GM12873 (cell line): ENCODE results near the gene CSTB.

ENCODE experiments used
- CTCF ChIP-seq: IDR thresholded peaks from 2 replicates; pipeline ENCODE4 v1.5.1; 2012; ENCODE audit warnings: low read depth, mild to moderate bottlenecking, moderate library complexity, low read length, control low read depth; ENCODE audit not compliant: insufficient read depth; ENCODE audit errors: missing control alignments

CSTB gene

GRCh38 chr21:43739621-43740435 lies 36.3 kb downstream of the CSTB start:
- TF ChIP-seq CTCF, result no peak

GRCh38 chr21:43737158-43737950 lies 38.8 kb downstream of the CSTB start:
- TF ChIP-seq CTCF, result no peak

- TF ChIP-seq CTCF, result no peak
Measured at GRCh38 chr21:43736224-43736883, 39.8 kb downstream of the CSTB start.

GRCh38 chr21:43735236-43736091 lies 40.6 kb downstream of the CSTB start:
- TF ChIP-seq CTCF, result no peak

GRCh38 chr21:43734928-43735229 lies 41.2 kb downstream of the CSTB start:
- TF ChIP-seq CTCF, result no peak

- TF ChIP-seq CTCF, result no peak
Measured at GRCh38 chr21:43734131-43734927, 41.8 kb downstream of the CSTB start.
